Mesendoderm (in vitro differentiated cells): ENCODE data around the gene FIGNL1.
"Not testable (repeated sequence)": the region's sequence is repeated elsewhere in the genome, so short reads cannot be mapped to it uniquely, and the experiment has no call there.

Source experiments
- DNase-seq: peaks from one replicate; pipeline ENCODE4 v3.0.0; 2013
- H2AK5ac ChIP-seq: 2 replicates; pipeline ENCODE4 v1.6.1; 2013; ENCODE audit warnings: low read length, inconsistent platforms
- H2BK120ac ChIP-seq: 2 replicates; pipeline ENCODE4 v1.6.1; 2013; ENCODE audit warnings: low read depth, mild to moderate bottlenecking, low read length, moderate library complexity, mixed read lengths
- H2BK15ac ChIP-seq: replicated peaks from 2 replicates; pipeline ENCODE4 v1.6.1; 2013; ENCODE audit warnings: low read depth, mild to moderate bottlenecking, moderate library complexity
- H2BK5ac ChIP-seq: 2 replicates; pipeline ENCODE4 v1.6.1; 2013; ENCODE audit warnings: low read length, inconsistent platforms
- H3K18ac ChIP-seq: 2 replicates; pipeline ENCODE4 v1.6.1; 2013; ENCODE audit warnings: mild to moderate bottlenecking, low read length, mixed read lengths
- H3K23ac ChIP-seq: one replicate; pipeline ENCODE4 v1.6.1; 2013; ENCODE audit warnings: low read length
- H3K27ac ChIP-seq: 2 replicates; pipeline ENCODE4 v1.5.1; 2013; ENCODE audit warnings: low read depth, mild to moderate bottlenecking, inconsistent platforms, low read length, moderate library complexity
- H3K27me3 ChIP-seq: 2 replicates; pipeline ENCODE4 v1.6.1; 2013; ENCODE audit warnings: low read length, control low read depth, mild to moderate bottlenecking, inconsistent platforms; ENCODE audit not compliant: insufficient read depth, poor library complexity
- H3K36me3 ChIP-seq: 2 replicates; pipeline ENCODE4 v1.6.1; 2013; ENCODE audit warnings: low read length, inconsistent platforms; ENCODE audit not compliant: control insufficient read depth, insufficient read depth
- H3K4ac ChIP-seq: one replicate; pipeline ENCODE4 v1.6.1; 2013; ENCODE audit warnings: low read depth, mild to moderate bottlenecking, low read length, moderate library complexity
- H3K4me1 ChIP-seq: 2 replicates; pipeline ENCODE4 v1.6.1; 2013; ENCODE audit warnings: low read depth, low read length, inconsistent platforms; ENCODE audit not compliant: control insufficient read depth
- H3K4me2 ChIP-seq: 2 replicates; pipeline ENCODE4 v1.6.1; 2013; ENCODE audit warnings: low read length
- H3K4me3 ChIP-seq: 2 replicates; pipeline ENCODE4 v1.5.1; 2013; ENCODE audit warnings: mild to moderate bottlenecking, low read length
- H3K56ac ChIP-seq: one replicate; pipeline ENCODE4 v1.6.1; 2013; ENCODE audit warnings: low read length
- H3K79me1 ChIP-seq: 2 replicates; pipeline ENCODE4 v1.6.1; 2013; ENCODE audit warnings: low read length, inconsistent platforms
- H3K79me2 ChIP-seq: 2 replicates; pipeline ENCODE4 v1.6.1; 2013; ENCODE audit warnings: mild to moderate bottlenecking, low read length; ENCODE audit not compliant: control insufficient read depth, insufficient read depth
- H3K9ac ChIP-seq: 2 replicates; pipeline ENCODE4 v1.6.1; 2013; ENCODE audit warnings: low read length, inconsistent platforms
- H4K5ac ChIP-seq: one replicate; pipeline ENCODE4 v1.6.1; 2013; ENCODE audit warnings: low read length
- H4K8ac ChIP-seq: one replicate; pipeline ENCODE4 v1.6.1; 2013; ENCODE audit warnings: low read depth, mild to moderate bottlenecking, control low read depth, low read length, moderate library complexity
- WGBS: extraction: QIAGEN DNeasy Blood & Tissue Kit; methylation state at CpG from one replicate; pipeline ENCODE4 v1.1.7; 2013; ENCODE audit warnings: low lambda C conversion rate, missing lambda C conversion rate; ENCODE audit not compliant: insufficient coverage; ENCODE audit errors: extremely low coverage; 5-methylcytosine and 5-hydroxymethylcytosine counted together

FIGNL1 gene

DNA sequence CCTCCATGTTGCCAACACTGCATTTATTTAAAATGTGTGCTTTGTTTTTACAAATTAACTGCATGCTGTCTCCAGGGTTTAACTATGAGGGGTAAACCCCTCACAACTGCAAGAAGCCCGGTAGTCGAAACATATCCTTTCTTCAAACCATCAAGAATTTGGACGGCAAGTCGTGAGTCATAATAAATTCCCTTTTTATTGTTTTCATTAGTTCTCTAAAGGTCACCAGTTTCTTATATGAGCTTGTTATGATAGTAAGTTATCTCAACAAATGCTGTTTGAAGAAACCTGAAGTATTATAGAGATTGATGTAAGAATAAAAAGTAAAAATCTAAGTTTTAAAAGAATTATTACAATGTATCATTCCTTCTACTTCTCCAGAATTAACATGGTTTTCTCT, 12.2 kb upstream of the FIGNL1 start:
- H3K23ac ChIP-seq = no peak overlapping the region
- WGBS = no CpG with 5 or more reads among the region's 4 CpGs
- no peaks in the 10 kb centered on the region for H3K27me3 ChIP-seq
- H3K4ac ChIP-seq = no peak overlapping the region
- H2BK5ac ChIP-seq = no peak overlapping the region
- H2BK15ac ChIP-seq = no peak overlapping the region
- H3K18ac ChIP-seq = no peak overlapping the region
- no peak overlapping the region for H4K8ac ChIP-seq
- no peak overlapping the region for H3K9ac ChIP-seq
- no peaks in the 10 kb centered on the region for H3K4me1 ChIP-seq
- H3K36me3 ChIP-seq = no peaks in the 10 kb centered on the region
- no peak overlapping the region for H3K56ac ChIP-seq
- DNase-seq = no peak
- H3K79me1 ChIP-seq = no peaks in the 10 kb centered on the region
- H3K4me2 ChIP-seq = no peak overlapping the region
- no peak overlapping the region for H2BK120ac ChIP-seq
- no peak overlapping the region for H3K4me3 ChIP-seq
- no peak overlapping the region for H3K27ac ChIP-seq
- H3K79me2 ChIP-seq = no peaks in the 10 kb centered on the region
- H2AK5ac ChIP-seq = no peak overlapping the region
- H4K5ac ChIP-seq = no peak overlapping the region

DNA sequence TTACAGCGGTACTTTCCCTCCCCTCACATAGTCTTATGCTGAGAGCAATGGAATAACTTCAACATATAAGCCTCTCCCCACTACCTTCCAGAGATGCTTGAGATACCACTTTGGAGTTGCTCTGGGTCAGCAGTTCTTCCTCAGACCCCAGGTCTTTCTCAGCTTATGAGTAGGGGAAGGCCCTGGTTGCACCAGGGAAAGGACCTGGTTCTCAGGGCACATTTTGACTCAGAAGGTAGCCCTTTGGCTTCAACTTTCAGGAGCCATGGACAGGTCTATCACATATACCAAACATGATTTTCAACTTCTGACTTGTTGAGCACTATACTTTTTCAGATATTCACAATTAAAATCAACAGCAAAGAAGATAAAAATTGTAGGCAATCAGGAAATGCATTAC, 11.5 kb upstream of the FIGNL1 start:
- H2BK5ac ChIP-seq = no peak overlapping the region
- no peak overlapping the region for H4K8ac ChIP-seq
- no peak overlapping the region for H2BK120ac ChIP-seq
- no peaks in the 10 kb centered on the region for H3K79me1 ChIP-seq
- H2AK5ac ChIP-seq = no peak overlapping the region
- WGBS = no CpG with 5 or more reads among the region's 1 CpG
- no peaks in the 10 kb centered on the region for H3K79me2 ChIP-seq
- DNase-seq = no peak
- no peak overlapping the region for H3K4me2 ChIP-seq
- no peak overlapping the region for H3K27ac ChIP-seq
- no peak overlapping the region for H3K18ac ChIP-seq
- no peak overlapping the region for H2BK15ac ChIP-seq
- H3K27me3 ChIP-seq = no peaks in the 10 kb centered on the region
- H3K9ac ChIP-seq = no peak overlapping the region
- H3K56ac ChIP-seq = no peak overlapping the region
- no peak overlapping the region for H4K5ac ChIP-seq
- no peak overlapping the region for H3K23ac ChIP-seq
- no peaks in the 10 kb centered on the region for H3K36me3 ChIP-seq
- no peaks in the 10 kb centered on the region for H3K4me1 ChIP-seq
- H3K4ac ChIP-seq = no peak overlapping the region
- H3K4me3 ChIP-seq = no peak overlapping the region

DNA sequence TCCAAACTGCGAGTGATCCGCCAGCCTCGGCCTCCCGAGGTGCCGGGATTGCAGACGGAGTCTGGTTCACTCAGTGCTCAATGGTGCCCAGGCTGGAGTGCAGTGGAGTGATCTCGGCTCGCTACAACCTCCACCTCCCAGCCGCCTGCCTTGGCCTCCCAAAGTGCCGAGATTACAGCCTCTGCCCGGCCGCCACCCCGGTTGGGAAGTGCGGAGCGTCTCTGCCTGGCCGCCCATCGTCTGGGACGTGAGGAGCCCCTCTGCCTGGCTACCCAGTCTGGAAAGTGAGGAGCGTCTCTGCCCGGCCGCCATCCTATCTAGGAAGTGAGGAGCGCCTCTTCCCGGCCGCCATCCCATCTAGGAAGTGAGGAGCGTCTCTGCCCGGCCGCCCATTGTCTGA, 9.0 kb upstream of the FIGNL1 start:
- no CpG with 5 or more reads among the region's 27 CpGs for WGBS

DNA sequence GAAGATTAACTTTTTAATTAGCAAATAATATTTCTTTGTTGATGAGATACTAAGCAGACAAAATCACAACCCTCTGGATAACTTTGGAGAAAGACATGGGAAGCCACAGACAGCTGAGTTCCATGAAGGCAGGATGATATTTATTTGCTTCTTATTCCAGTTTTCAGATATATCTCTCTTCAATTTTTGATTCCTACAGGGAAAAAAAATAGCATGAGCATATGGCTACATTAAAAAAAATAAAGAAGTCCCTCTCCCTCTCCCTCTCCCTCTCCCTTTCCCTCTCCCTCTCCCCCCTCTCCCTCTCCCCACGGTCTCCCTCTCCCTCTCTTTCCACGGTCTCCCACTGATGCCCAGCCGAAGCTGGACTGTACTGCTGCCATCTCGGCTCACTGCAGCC, 8.5 kb upstream of the FIGNL1 start:
- H2BK15ac ChIP-seq, H4K8ac ChIP-seq, H3K18ac ChIP-seq, H3K27me3 ChIP-seq, H3K27ac ChIP-seq, H3K79me1 ChIP-seq, H2BK5ac ChIP-seq, DNase-seq, H2AK5ac ChIP-seq, H3K4me1 ChIP-seq, H3K23ac ChIP-seq, H3K79me2 ChIP-seq, H3K36me3 ChIP-seq, H3K4me3 ChIP-seq, H3K4ac ChIP-seq, H3K9ac ChIP-seq, H4K5ac ChIP-seq, H3K56ac ChIP-seq, H2BK120ac ChIP-seq, H3K4me2 ChIP-seq: not testable (repeated sequence)
- WGBS = no CpG with 5 or more reads among the region's 4 CpGs

More for the DNA sequence above, 9.0 kb upstream of the FIGNL1 start:
- H2AK5ac ChIP-seq, H3K23ac ChIP-seq, DNase-seq, H3K56ac ChIP-seq, H3K36me3 ChIP-seq, H4K8ac ChIP-seq, H3K27ac ChIP-seq, H3K4me2 ChIP-seq, H3K9ac ChIP-seq, H3K4me1 ChIP-seq, H3K4ac ChIP-seq, H3K4me3 ChIP-seq, H3K27me3 ChIP-seq, H3K18ac ChIP-seq, H3K79me1 ChIP-seq, H2BK5ac ChIP-seq, H4K5ac ChIP-seq, H2BK15ac ChIP-seq, H2BK120ac ChIP-seq, H3K79me2 ChIP-seq: not testable (repeated sequence)

DNA sequence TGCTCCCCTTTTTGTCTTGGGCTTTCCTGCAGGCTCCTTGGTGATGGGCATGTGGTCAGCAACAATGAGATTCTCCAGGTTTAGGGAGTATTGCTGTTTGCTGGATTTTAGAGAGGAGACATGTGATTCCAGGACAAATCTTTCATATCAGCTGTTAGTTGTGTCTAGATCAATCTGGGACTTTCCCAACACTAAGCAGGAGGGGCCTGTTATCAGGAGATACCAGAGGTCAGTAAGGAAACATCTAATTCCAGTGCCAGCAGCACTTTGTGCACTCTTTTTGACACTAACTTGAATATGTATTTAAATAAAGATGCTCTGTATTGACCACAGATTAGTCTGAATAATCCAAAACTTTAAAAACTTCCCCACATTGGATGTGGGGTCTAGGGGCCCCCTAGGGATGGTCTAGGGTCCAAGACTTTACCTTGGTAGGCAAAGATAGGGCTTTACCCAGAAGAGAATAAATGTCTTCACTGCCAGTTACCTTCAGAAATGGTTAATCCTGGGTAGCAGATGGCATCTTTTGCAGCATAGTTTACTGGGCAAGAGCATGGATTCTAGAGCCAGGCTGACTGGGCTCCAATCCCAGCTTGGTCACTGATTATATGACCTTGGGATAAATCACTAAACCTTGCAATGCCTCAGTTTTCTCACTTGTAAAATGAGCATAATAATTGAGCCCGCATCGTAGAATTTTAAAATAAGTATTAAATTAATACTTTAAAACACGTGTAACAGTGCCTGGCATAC, 6.4 kb upstream of the FIGNL1 start:
- H3K4me1 ChIP-seq = no peaks in the 10 kb centered on the region
- no peak overlapping the region for H4K5ac ChIP-seq
- no peak overlapping the region for H2BK5ac ChIP-seq
- H3K18ac ChIP-seq = no peak overlapping the region
- no peak for DNase-seq
- H3K23ac ChIP-seq = no peak overlapping the region
- no peak overlapping the region for H2AK5ac ChIP-seq
- no peaks in the 10 kb centered on the region for H3K36me3 ChIP-seq
- H2BK15ac ChIP-seq = no peak overlapping the region
- H3K4ac ChIP-seq = no peak overlapping the region
- no peak overlapping the region for H3K4me2 ChIP-seq
- no peak overlapping the region for H3K9ac ChIP-seq
- H3K79me1 ChIP-seq = no peaks in the 10 kb centered on the region
- no peak overlapping the region for H3K27ac ChIP-seq
- WGBS = no CpG with 5 or more reads among the region's 3 CpGs
- H3K56ac ChIP-seq = no peak overlapping the region
- H3K27me3 ChIP-seq = no peaks in the 10 kb centered on the region
- no peak overlapping the region for H2BK120ac ChIP-seq
- H3K79me2 ChIP-seq = no peaks in the 10 kb centered on the region
- H3K4me3 ChIP-seq = no peak overlapping the region
- no peak overlapping the region for H4K8ac ChIP-seq

DNA sequence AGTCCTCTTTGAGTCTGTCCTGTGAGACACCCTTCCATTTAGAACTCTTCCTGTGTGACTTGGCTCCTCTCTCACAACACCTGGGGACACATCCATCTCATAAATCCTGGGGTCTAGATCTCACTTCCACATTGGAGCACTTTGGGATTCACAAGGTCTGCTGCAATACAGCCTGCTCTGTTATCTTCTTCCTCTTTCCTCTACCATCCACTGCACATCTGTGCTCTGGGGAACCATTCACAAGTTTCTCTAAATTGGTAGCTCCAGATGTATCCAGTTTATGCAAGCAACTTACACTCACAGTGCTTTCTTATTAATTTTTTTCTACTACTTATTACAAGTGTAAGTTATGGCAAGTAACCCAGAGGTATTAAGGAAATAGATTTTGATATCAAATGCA, 5.5 kb upstream of the FIGNL1 start:
- Histone ChIP-seq H4K5ac (no peak overlapping the region), H3K79me2 (no peaks in the 10 kb centered on the region), H3K27me3 (no peaks in the 10 kb centered on the region), H3K18ac (no peak overlapping the region), H2BK5ac (no peak overlapping the region), H2AK5ac (no peak overlapping the region), H4K8ac (no peak overlapping the region), H2BK15ac (no peak overlapping the region), H3K4me1 (no peaks in the 10 kb centered on the region), H3K9ac (no peak overlapping the region), H2BK120ac (no peak overlapping the region), H3K4me2 (no peak overlapping the region), H3K79me1 (no peaks in the 10 kb centered on the region), H3K4me3 (no peak overlapping the region), H3K27ac (no peak overlapping the region), H3K36me3 (no peaks in the 10 kb centered on the region), H3K23ac (no peak overlapping the region), H3K4ac (no peak overlapping the region), H3K56ac (no peak overlapping the region)
- no peak for DNase-seq
